Upper lobe of left lung (tissue), 4 donors: ENCODE measurements around the gene COL28A1.

Experiments
- CTCF ChIP-seq, 6 experiments: fragments of 450-650 bp in 4 of 6; fragments of 200-600 bp in 2 of 6; sonication (generic) in 2 of 6; IDR thresholded peaks; one replicate each; pipeline ENCODE4 v1.5.1; 2016 to 2019; ENCODE audit warnings: antibody characterized with exemption in 6 of 6
- EP300 ChIP-seq, 4 donors: sonication (generic); formaldehyde crosslinking; IDR thresholded peaks; one replicate each; pipeline ENCODE4 v1.5.1; 2017; ENCODE audit warnings: antibody characterized with exemption in 4 of 4, control low read depth in 2 of 4
- POLR2A ChIP-seq, 4 donors: fragments of 450-650 bp; IDR thresholded peaks; one replicate each; pipeline ENCODE4 v1.5.1; 2016 to 2017; ENCODE audit warnings: antibody characterized with exemption in 4 of 4, mild to moderate bottlenecking in 2 of 4
- POLR2AphosphoS5 ChIP-seq, 2 donors: sonication (generic); formaldehyde crosslinking; IDR thresholded peaks; one replicate each; pipeline ENCODE4 v1.5.1; 2017; ENCODE audit warnings: antibody characterized with exemption in 2 of 2

- TF ChIP-seq POLR2A (IDR thresholded peaks at IDR 0.05), result no peak
- TF ChIP-seq CTCF (IDR thresholded peaks at IDR 0.05), result no peak
- TF ChIP-seq POLR2AphosphoS5 (IDR thresholded peaks at IDR 0.05), result no peak
- TF ChIP-seq EP300 (IDR thresholded peaks at IDR 0.05), result no peak
These were observed 46.9 kb upstream of the COL28A1 start for GRCh38 chr7:7582596-7582995.
